Heart left ventricle (tissue), 16 donors: Measurements from ENCODE around the gene HOXD12. TPM values are rescaled to one million over a fixed set of nuclear protein-coding genes. Genes with fewer than 3 reads are reported as not detected.

Experiments used
- ATAC-seq, 4 donors: fragments of 200-7000 bp; cut with Tn5 transposase; one replicate each; pipeline ENCODE4 v1.9.1; 2020 to 2022; ENCODE audit warnings: moderate library complexity in 4 of 4, mild to moderate bottlenecking in 3 of 4, moderate number of reproducible peaks in 1 of 4
- DNase-seq, 5 donors: peaks; one replicate each; pipeline ENCODE4 v3.0.0-alpha.2; 2020
- H3K27ac ChIP-seq, 12 donors: fragments of 200-600 bp; sonication (generic) in 4 of 12; one replicate each; pipeline versions ENCODE4 v1.5.0 to v1.8.0; 2016 to 2022; ENCODE audit warnings: mild to moderate bottlenecking in 2 of 12
- H3K27me3 ChIP-seq, 9 donors: fragments of 200-600 bp; sonication (generic) in 2 of 9; one replicate each; pipeline versions ENCODE4 v1.5.1 to v1.8.0; 2016 to 2022; ENCODE audit warnings: mild to moderate bottlenecking in 3 of 9
- H3K36me3 ChIP-seq, 9 donors: fragments of 200-600 bp; sonication (generic) in 2 of 9; one replicate each; pipeline versions ENCODE4 v1.5.0 to v1.8.0; 2018 to 2022; ENCODE audit warnings: mild to moderate bottlenecking in 2 of 9
- H3K4me1 ChIP-seq, 12 donors: fragments of 200-600 bp; sonication (generic) in 4 of 12; one replicate each; pipeline versions ENCODE4 v1.5.0 to v1.8.0; 2016 to 2022; ENCODE audit warnings: mild to moderate bottlenecking in 3 of 12
- H3K4me3 ChIP-seq, 12 donors: fragments of 200-600 bp; sonication (generic) in 4 of 12; one replicate each; pipeline versions ENCODE4 v1.5.0 to v1.8.0; 2017 to 2022; ENCODE audit warnings: mild to moderate bottlenecking in 9 of 12, moderate library complexity in 4 of 12
- H3K9me3 ChIP-seq, 12 donors: fragments of 200-600 bp; sonication (generic) in 4 of 12; one replicate each; pipeline versions ENCODE4 v1.5.0 to v1.8.0; 2016 to 2022; ENCODE audit warnings: mild to moderate bottlenecking in 1 of 12
- CTCF ChIP-seq, 12 donors: fragments of 200-600 bp; sonication (generic) in 4 of 12; IDR thresholded peaks; one replicate each; pipeline versions ENCODE4 v1.5.0 to v1.8.0; 2018 to 2022; ENCODE audit warnings: antibody characterized with exemption in 12 of 12, mild to moderate bottlenecking in 5 of 12
- POLR2A ChIP-seq, 2 donors: fragments of 450-650 bp; IDR thresholded peaks; one replicate each; pipeline ENCODE4 v1.6.1; 2017; ENCODE audit warnings: antibody characterized with exemption in 2 of 2, mild to moderate bottlenecking in 2 of 2, moderate library complexity in 2 of 2
- WGBS, 4 donors: extraction: QIAGEN DNeasy Blood & Tissue Kit in 2 of 4; methylation state at CpG; one replicate each; pipeline versions ENCODE4 v1.1.5 to v1.1.7; 2013 to 2018; 5-methylcytosine and 5-hydroxymethylcytosine counted together
- intact Hi-C, 10 donors: fragments of 100-400 bp; cut with DNase I; formaldehyde crosslinking; loops; one replicate each; pipeline versions ENCODE4 v1.11.1 to v1.14.2; 2022
- polyA plus RNA-seq, 2 donors: library from polyadenylated mRNA; stranded (reverse); fragments of 200-250 nt; gene quantifications; one replicate each; pipeline ENCODE4 v1.2.3, GENCODE V29; 2013
- total RNA-seq, 9 donors: library from RNA; depleted of rRNA in 2 of 9; stranded (reverse); fragments of >200 nt in 2 of 9; fragmentation: NEBNext Ultra II Directional in 3 of 9; extraction: Animal tissue kit (Norgen Biotek cat#: 25700) in 3 of 9; gene quantifications; one replicate each; pipeline versions ENCODE4 v1.1.0 to v1.2.4, GENCODE V29; 2016 to 2023
- donor health status: ischemic (EF 13 %, LVEDD 7.1; RV severe dilation, severe dysfunction).
- donor health status: healthy with polysubstance abuse.
- donor health status: DM: no; HTN: yes; CAD: no.
- donor health status: DM: no; HTN: no; CAD: no.
- donor health status: ischemic (EF 25% LVEDD 6.9; RV normal size, moderate dysfunction).
- donor health status: ischemic (EF 25% LVEDD 5.7; RV mildly dilated, moderate dysfunction).
- donor health status: healthy.
- donor health status: DM: yes; HTN: yes; CAD: no.
- donor health status: ischemic (EF 35%, LVEDD 5.7; RV mildly dilated, moderate dysfunction).
- donor health status: nonischemic (EF 11% LVEDD 7.7; RV severe dilation, severe dysfunction).
- donor health status: DM: yes; HTN: yes; CAD: no.
- donor health status: PGD.
- donor health status: ischemic (EF 29% LVEDD 5.4; RV normal size, mild dysfunction).
- donor health status: nonischemic (EF 23%, LVEDD 6.1; RV moderate dilation, normal function).

The HOXD12 gene
- total and polyA plus RNA-seq, 11 donors = not detected

- 11 to 18% (median 15%) methylated on average over 13 of the region's 13 CpGs for WGBS, 4 donors
These were observed 21.0 kb downstream of the HOXD12 start for GRCh38 chr2:176120364-176121189.

GRCh38 chr2:176121190-176122051, 21.8 kb downstream of the HOXD12 start:
- Histone ChIP-seq H3K27ac (no peak overlapping the region), H3K4me1 (peaks cover 0 to 31% (median 14%) of the 10 kb centered on the region in 12 donors), H3K9me3 (no peaks in the 10 kb centered on the region), H3K4me3 (peak overlapping the region in 1 of 12 donors; percentile 39), H3K36me3 (no peaks in the 10 kb centered on the region), H3K27me3 (peaks cover 87 to 100% (median 99%) of the 10 kb centered on the region in 9 donors)
- 4 to 9% (median 7%) methylated on average over 43 to 53 of the region's 53 CpGs for WGBS, 4 donors
- DNase-seq = peak in 1 of 5 donors; percentile 0
- no peak for TF ChIP-seq POLR2A (IDR thresholded peaks at IDR 0.05)
- no peak for TF ChIP-seq CTCF (IDR thresholded peaks at IDR 0.05)
- ATAC-seq = no peak
- intact Hi-C loops = loop anchor here in 3 of 10 donors (10.0 kb wide), 1 partner anchor 693 kb away; no protein-coding TSS in a partner anchor

More at GRCh38 chr2:176120364-176121189, 21.0 kb downstream of the HOXD12 start:
- peaks cover 95 to 100% (median 99%) of the 10 kb centered on the region in 9 donors for H3K27me3 ChIP-seq
- H3K4me3 ChIP-seq = peak overlapping the region in 1 of 12 donors; percentile 14
- no peaks in the 10 kb centered on the region for H3K36me3 ChIP-seq
- ATAC-seq (no peak), DNase-seq (peak in 1 of 5 donors; percentile 3)
- H3K27ac ChIP-seq = no peak overlapping the region
- H3K4me1 ChIP-seq = peaks cover 0 to 36% (median 14%) of the 10 kb centered on the region in 12 donors
- TF ChIP-seq POLR2A (IDR thresholded peaks at IDR 0.05) (no peak), CTCF (IDR thresholded peaks at IDR 0.05) (no peak)
- no peaks in the 10 kb centered on the region for H3K9me3 ChIP-seq
- intact Hi-C loops = loop anchor here in 3 of 10 donors (10.0 kb wide), 1 partner anchor 694 kb away; no protein-coding TSS in a partner anchor

GRCh38 chr2:176122052-176122682, 22.6 kb downstream of the HOXD12 start:
- H3K27ac ChIP-seq = peak overlapping the region in 1 of 12 donors; percentile 46
- peaks cover 84 to 100% (median 99%) of the 10 kb centered on the region in 9 donors for H3K27me3 ChIP-seq

More at GRCh38 chr2:176122052-176122682, 22.6 kb downstream of the HOXD12 start:
- H3K36me3 ChIP-seq = no peaks in the 10 kb centered on the region
- no peaks in the 10 kb centered on the region for H3K9me3 ChIP-seq
- DNase-seq (no peak), ATAC-seq (no peak)
- H3K4me1 ChIP-seq = peaks cover 0 to 29% (median 14%) of the 10 kb centered on the region in 12 donors
- WGBS, 4 donors = 2 to 4% (median 3%) methylated on average over 27 to 47 of the region's 47 CpGs
- no peak for TF ChIP-seq POLR2A (IDR thresholded peaks at IDR 0.05)
- no peak for TF ChIP-seq CTCF (IDR thresholded peaks at IDR 0.05)
- intact Hi-C loops = loop anchor here in 3 of 10 donors (10.0 kb wide), 1 partner anchor 693 kb away; no protein-coding TSS in a partner anchor
- peak overlapping the region; percentile 17 to 55 (median 44) for H3K4me3 ChIP-seq
